Mucosa of stomach (tissue), 1 donor: ENCODE results near the gene FCRL1.

Source experiments
- H3K27me3 ChIP-seq: one replicate; pipeline ENCODE4 v1.7.0; 2013; ENCODE audit warnings: mild to moderate bottlenecking, low read length; ENCODE audit not compliant: control insufficient read depth, insufficient read depth
- H3K36me3 ChIP-seq: one replicate; pipeline ENCODE4 v1.7.0; 2013; ENCODE audit warnings: low read length; ENCODE audit not compliant: control insufficient read depth, insufficient read depth
- H3K4me1 ChIP-seq: one replicate; pipeline ENCODE4 v1.7.0; 2013; ENCODE audit warnings: mild to moderate bottlenecking, low read length; ENCODE audit not compliant: control insufficient read depth, insufficient read depth
- H3K4me3 ChIP-seq: one replicate; pipeline ENCODE4 v1.7.0; 2013; ENCODE audit warnings: low read length
- H3K9ac ChIP-seq: one replicate; pipeline ENCODE4 v1.7.0; 2013; ENCODE audit warnings: mild to moderate bottlenecking, low read length, moderate library complexity
- H3K9me3 ChIP-seq: one replicate; pipeline ENCODE4 v1.7.0; 2013; ENCODE audit warnings: mild to moderate bottlenecking, low read length, moderate library complexity; ENCODE audit not compliant: control insufficient read depth
- donor health status: Pancreatic carcinoma.

FCRL1 gene

GRCh38 chr1:157785248-157785647, 34.7 kb downstream of the FCRL1 start:
- Histone ChIP-seq H3K9ac (no peak overlapping the region), H3K4me3 (no peak overlapping the region), H3K27me3 (no peaks in the 10 kb centered on the region), H3K4me1 (no peaks in the 10 kb centered on the region), H3K36me3 (no peaks in the 10 kb centered on the region), H3K9me3 (no peaks in the 10 kb centered on the region)

- H3K4me1 ChIP-seq: no peaks in the 10 kb centered on the region
- H3K36me3 ChIP-seq: no peaks in the 10 kb centered on the region
- H3K27me3 ChIP-seq: no peaks in the 10 kb centered on the region
- H3K9ac ChIP-seq: no peak overlapping the region
- H3K4me3 ChIP-seq: no peak overlapping the region
- H3K9me3 ChIP-seq: no peaks in the 10 kb centered on the region
Observed at GRCh38 chr1:157784801-157785200, 35.1 kb downstream of the FCRL1 start.

GRCh38 chr1:157782931-157783330, 37.0 kb downstream of the FCRL1 start:
- Histone ChIP-seq H3K9me3 (no peaks in the 10 kb centered on the region), H3K27me3 (no peaks in the 10 kb centered on the region), H3K36me3 (no peaks in the 10 kb centered on the region), H3K9ac (no peak overlapping the region), H3K4me1 (no peaks in the 10 kb centered on the region), H3K4me3 (no peak overlapping the region)

- H3K4me1 ChIP-seq: no peaks in the 10 kb centered on the region
- no peaks in the 10 kb centered on the region for H3K36me3 ChIP-seq
- no peak overlapping the region for H3K4me3 ChIP-seq
- no peaks in the 10 kb centered on the region for H3K9me3 ChIP-seq
- no peak overlapping the region for H3K9ac ChIP-seq
- no peaks in the 10 kb centered on the region for H3K27me3 ChIP-seq
Observed at GRCh38 chr1:157781048-157781447, 38.9 kb downstream of the FCRL1 start.

GRCh38 chr1:157776971-157777391, 42.9 kb downstream of the FCRL1 start, which contains the start of gene FCRL2:
TSS of gene FCRL2 (minus strand) at chr1:157777132. CDS start at chr1:157777073, 59 bp downstream.
- H3K27me3 ChIP-seq: no peaks in the 10 kb centered on the region
- H3K36me3 ChIP-seq: no peaks in the 10 kb centered on the region
- H3K4me3 ChIP-seq: no peak within 1 kb of the TSS
- H3K4me1 ChIP-seq: peaks cover 14% of the 10 kb centered on the region
- no peak within 1 kb of the TSS for H3K9ac ChIP-seq
- no peaks in the 10 kb centered on the region for H3K9me3 ChIP-seq

GRCh38 chr1:157775101-157775870, 44.6 kb downstream of the FCRL1 start:
- no peaks in the 10 kb centered on the region for H3K27me3 ChIP-seq
- peaks cover 14% of the 10 kb centered on the region for H3K4me1 ChIP-seq
- H3K9me3 ChIP-seq: no peaks in the 10 kb centered on the region
- no peaks in the 10 kb centered on the region for H3K36me3 ChIP-seq
- no peak overlapping the region for H3K4me3 ChIP-seq
- H3K9ac ChIP-seq: no peak overlapping the region

- H3K27me3 ChIP-seq: peaks cover 3% of the 10 kb centered on the region
- H3K9ac ChIP-seq: no peak overlapping the region
- no peaks in the 10 kb centered on the region for H3K9me3 ChIP-seq
- H3K4me1 ChIP-seq: peaks cover 14% of the 10 kb centered on the region
- no peaks in the 10 kb centered on the region for H3K36me3 ChIP-seq
- no peak overlapping the region for H3K4me3 ChIP-seq
Observed at GRCh38 chr1:157774412-157774811, 45.5 kb downstream of the FCRL1 start.

GRCh38 chr1:157773493-157774350, 46.2 kb downstream of the FCRL1 start:
- H3K4me1 ChIP-seq: peaks cover 14% of the 10 kb centered on the region
- no peak overlapping the region for H3K9ac ChIP-seq
- no peaks in the 10 kb centered on the region for H3K36me3 ChIP-seq
- peaks cover 3% of the 10 kb centered on the region for H3K27me3 ChIP-seq
- no peak overlapping the region for H3K4me3 ChIP-seq
- H3K9me3 ChIP-seq: no peaks in the 10 kb centered on the region

GRCh38 chr1:157771661-157772425, 48.1 kb downstream of the FCRL1 start:
- H3K4me1 ChIP-seq: peaks cover 14% of the 10 kb centered on the region
- peaks cover 3% of the 10 kb centered on the region for H3K27me3 ChIP-seq

GRCh38 chr1:157770442-157771043, 49.4 kb downstream of the FCRL1 start:
- Histone ChIP-seq H3K36me3 (no peaks in the 10 kb centered on the region), H3K4me3 (no peak overlapping the region), H3K27me3 (peaks cover 3% of the 10 kb centered on the region), H3K9me3 (no peaks in the 10 kb centered on the region), H3K9ac (no peak overlapping the region), H3K4me1 (peaks cover 14% of the 10 kb centered on the region)

More at GRCh38 chr1:157771661-157772425, 48.1 kb downstream of the FCRL1 start:
- Histone ChIP-seq H3K36me3 (no peaks in the 10 kb centered on the region), H3K4me3 (no peak overlapping the region), H3K9ac (no peak overlapping the region), H3K9me3 (no peaks in the 10 kb centered on the region)

GRCh38 chr1:157766792-157767191, 53.1 kb downstream of the FCRL1 start:
- Histone ChIP-seq H3K9ac (no peak overlapping the region), H3K4me1 (no peaks in the 10 kb centered on the region), H3K9me3 (no peaks in the 10 kb centered on the region), H3K4me3 (no peak overlapping the region), H3K27me3 (peaks cover 3% of the 10 kb centered on the region), H3K36me3 (no peaks in the 10 kb centered on the region)
